Measurements from ENCODE around the gene PARG.
"Not testable (repeated sequence)": the region's sequence is repeated elsewhere in the genome, so short reads cannot be mapped to it uniquely, and the experiment has no call there.

GRCh38 chr10:49977756-49978155, 35.9 kb upstream of the PARG start:
- not testable (repeated sequence) for TF ChIP-seq ZNF671 (CRISPR knock-in tag; IDR thresholded peaks at IDR 0.05); CTCF (IDR thresholded peaks at IDR 0.05); PRDM15 (CRISPR knock-in tag; IDR thresholded peaks at IDR 0.05); ETV6 (CRISPR knock-in tag; IDR thresholded peaks at IDR 0.05); ZNF121 (CRISPR knock-in tag; IDR thresholded peaks at IDR 0.05); TEAD4 (CRISPR knock-in tag; IDR thresholded peaks at IDR 0.05)
